ENCODE results near the gene PLA2G15. TPM values are rescaled to one million over a fixed set of nuclear protein-coding genes. Genes with fewer than 3 reads are reported as not detected.
A peak's percentile ranks its signal among the peaks of the same experiment; 100 is the strongest.

The PLA2G15 gene
- total RNA-seq = 10 to 100 TPM; 10.4 to 22.0 (median 15.3) TPM

- TF ChIP-seq POLR2AphosphoS5 (IDR thresholded peaks at IDR 0.05) (peak; percentile 72 to 85), POLR2A (IDR thresholded peaks at IDR 0.05; ENCODE audit: low read depth) (peak; percentile 73), EP300 (IDR thresholded peaks at IDR 0.05) (no peak), CTCF (IDR thresholded peaks at IDR 0.05) (peak in 1 of 3 experiments; percentile 9)
- intact Hi-C loops (cut with DNase I) = no loop called here
- Histone ChIP-seq H3K4me3 (peak within 1 kb of the TSS; percentile 72 to 96 (median 92)), H3K4me1 (peaks cover 36% of the 10 kb centered on the region in 4 donors), H3K9me3 (no peaks in the 10 kb centered on the region), H3K36me3 (peaks cover 0 to 18% (median 14%) of the 10 kb centered on the region in 4 donors), H3K27me3 (no peaks in the 10 kb centered on the region), H3K27ac (replicated peaks in 1 of 4) (peak within 1 kb of the TSS; percentile 65 to 79 (median 68))
- peak; percentile 99 for DNase-seq (ENCODE audit: extremely low spot score)
- 17% methylated on average over 5 of the region's 75 CpGs for WGBS
Observed at GRCh38 chr16:68244903-68245853, at the start of gene PLA2G15. TSS of gene PLA2G15 (plus strand) at chr16:68245373. CDS start at chr16:68245427, 54 bp downstream.

- no peaks in the 10 kb centered on the region for H3K27me3 ChIP-seq
- intact Hi-C loops (cut with DNase I) = no loop called here
- no peak overlapping the region for H3K4me3 ChIP-seq
- WGBS = 96% methylated on average over 2 of the region's 2 CpGs
- no peak for DNase-seq (ENCODE audit: extremely low spot score)
- H3K9me3 ChIP-seq = no peaks in the 10 kb centered on the region
- TF ChIP-seq CTCF (IDR thresholded peaks at IDR 0.05) = no peak
- no peak for TF ChIP-seq POLR2AphosphoS5 (IDR thresholded peaks at IDR 0.05)
- TF ChIP-seq EP300 (IDR thresholded peaks at IDR 0.05) = no peak
- TF ChIP-seq POLR2A (IDR thresholded peaks at IDR 0.05; ENCODE audit: low read depth) = no peak
- peaks cover 0 to 14% (median 3%) of the 10 kb centered on the region in 4 donors for H3K4me1 ChIP-seq
- H3K27ac ChIP-seq (replicated peaks in 1 of 4) = no peak overlapping the region
- H3K36me3 ChIP-seq = peaks cover 0 to 19% (median 11%) of the 10 kb centered on the region in 4 donors
Observed at GRCh38 chr16:68197250-68197649, 47.9 kb upstream of the PLA2G15 start.

GRCh38 chr16:68200088-68200783, 44.9 kb upstream of the PLA2G15 start:
- no peak for TF ChIP-seq POLR2A (IDR thresholded peaks at IDR 0.05; ENCODE audit: low read depth)
- TF ChIP-seq CTCF (IDR thresholded peaks at IDR 0.05) = no peak
- no peak for TF ChIP-seq EP300 (IDR thresholded peaks at IDR 0.05)
- TF ChIP-seq POLR2AphosphoS5 (IDR thresholded peaks at IDR 0.05) = no peak
- 58% methylated on average over 3 of the region's 3 CpGs for whole genome bisulfite sequencing
- Histone ChIP-seq H3K27me3 (no peaks in the 10 kb centered on the region), H3K4me3 (no peak overlapping the region), H3K36me3 (peaks cover 0 to 3% (median 1%) of the 10 kb centered on the region in 4 donors), H3K9me3 (no peaks in the 10 kb centered on the region), H3K27ac (replicated peaks in 1 of 4) (no peak overlapping the region), H3K4me1 (peaks cover 0 to 14% (median 3%) of the 10 kb centered on the region in 4 donors)
- intact Hi-C loops (cut with DNase I) = no loop called here
- DNase-seq (ENCODE audit: extremely low spot score) = no peak

GRCh38 chr16:68202091-68202519, 43.1 kb upstream of the PLA2G15 start:
- H3K27ac ChIP-seq (replicated peaks in 1 of 4) = no peak overlapping the region
- H3K4me1 ChIP-seq = peaks cover 0 to 14% (median 3%) of the 10 kb centered on the region in 4 donors
- no peaks in the 10 kb centered on the region for H3K9me3 ChIP-seq
- intact Hi-C loops (cut with DNase I) = no loop called here
- no peaks in the 10 kb centered on the region for H3K27me3 ChIP-seq
- TF ChIP-seq EP300 (IDR thresholded peaks at IDR 0.05) (no peak), POLR2AphosphoS5 (IDR thresholded peaks at IDR 0.05) (no peak), CTCF (IDR thresholded peaks at IDR 0.05) (no peak), POLR2A (IDR thresholded peaks at IDR 0.05; ENCODE audit: low read depth) (no peak)
- H3K36me3 ChIP-seq = peaks cover 0 to 3% (median 1%) of the 10 kb centered on the region in 4 donors
- no peak for DNase-seq (ENCODE audit: extremely low spot score)
- no peak overlapping the region for H3K4me3 ChIP-seq

Data from esophagus muscularis mucosa (tissue), 4 donors.